Measurements from ENCODE around the gene TAS2R14.

- TF ChIP-seq CTCF (IDR thresholded peaks at IDR 0.05 in 4 of 5, conservative IDR thresholded peaks at IDR 0.05 in 1 of 5) = no peak
- TF ChIP-seq POLR2A (IDR thresholded peaks at IDR 0.05) = no peak
These were observed 12.8 kb downstream of the TAS2R14 start for GRCh38 chr12:10926269-10926668.
